Ovary (tissue), 9 donors: ENCODE measurements around the gene SLC24A1. TPM values are rescaled to one million over a fixed set of nuclear protein-coding genes. Genes with fewer than 3 reads are reported as not detected.

Source experiments
- DNase-seq, 5 donors: peaks; one replicate each; pipeline ENCODE4 v3.0.0-alpha.2; 2019 to 2020
- H3K27ac ChIP-seq, 2 donors: fragments of 200-600 bp; one replicate each; pipeline versions ENCODE4 v1.5.1 to v1.8.0; 2019 to 2022
- H3K27me3 ChIP-seq: fragments of 200-600 bp; one replicate; pipeline ENCODE4 v1.8.0; 2022
- H3K36me3 ChIP-seq: fragments of 200-600 bp; sonication (generic); one replicate; pipeline ENCODE4 v1.5.1; 2019
- H3K4me1 ChIP-seq: one replicate; pipeline ENCODE4 v1.8.1; 2013; ENCODE audit warnings: mild to moderate bottlenecking, moderate library complexity; ENCODE audit not compliant: insufficient read depth
- H3K4me3 ChIP-seq: fragments of 200-600 bp; sonication (generic); one replicate; pipeline ENCODE4 v1.5.1; 2017
- H3K9me3 ChIP-seq, 2 donors: fragments of 200-600 bp in 1 of 2; sonication (generic) in 1 of 2; one replicate each; pipeline versions ENCODE4 v1.5.1 to v1.8.1; 2013 to 2019; ENCODE audit warnings: mild to moderate bottlenecking in 1 of 2, moderate library complexity in 1 of 2
- CTCF ChIP-seq, 3 donors: fragments of 450-650 bp in 2 of 3; fragments of 200-600 bp in 1 of 3; IDR thresholded peaks; one replicate each; pipeline versions ENCODE4 v1.5.1 to v1.8.0; 2016 to 2022; ENCODE audit warnings: antibody characterized with exemption in 3 of 3, mild to moderate bottlenecking in 1 of 3
- EP300 ChIP-seq: sonication (generic); formaldehyde crosslinking; IDR thresholded peaks from one replicate; pipeline ENCODE4 v1.6.1; 2017; ENCODE audit warnings: antibody characterized with exemption
- POLR2A ChIP-seq: fragments of 450-650 bp; IDR thresholded peaks from one replicate; pipeline ENCODE4 v1.6.1; 2017; ENCODE audit warnings: antibody characterized with exemption, mild to moderate bottlenecking, moderate library complexity
- WGBS, 3 donors: extraction: QIAGEN DNeasy Blood & Tissue Kit in 1 of 3; methylation state at CpG; one replicate each; pipeline versions ENCODE4 v1.1.5 to v1.1.7; 2013 to 2017; 5-methylcytosine and 5-hydroxymethylcytosine counted together
- intact Hi-C, 4 donors: fragments of 100-400 bp; cut with DNase I; formaldehyde crosslinking; loops; one replicate each; pipeline versions ENCODE4 v1.11.0 to v1.15.1; 2022 to 2023
- polyA plus RNA-seq, 2 donors: library from polyadenylated mRNA; stranded (reverse); fragments of 200-250 nt in 1 of 2; fragments of 350-450 nt in 1 of 2; fragmentation: Illumina TruSeq in 1 of 2; extraction: RNeasy Lipid Tissue Mini Kit (QIAGEN cat#74804) in 1 of 2; gene quantifications; one replicate each; pipeline ENCODE4 v1.2.3, GENCODE V29; 2013 to 2014
- total RNA-seq, 7 donors: library from RNA; depleted of rRNA in 2 of 7; stranded (reverse); fragments of >200 nt in 2 of 7; fragmentation: NEBNext Ultra II Directional in 3 of 7; extraction: Animal tissue kit (Norgen Biotek cat#: 25700) in 3 of 7; gene quantifications; one replicate each; pipeline versions ENCODE4 v1.1.0 to v1.2.4, GENCODE V29; 2016 to 2023
- donor health status: DM: no; HTN: no; CAD: no; lungs with moderate emphysema.
- donor health status: DM: no; HTN: no; CAD: no.
- donor health status: Bipolar disorder and iron deficiency.
- donor health status: DM: yes; HTN: yes; CAD: no.
- donor health status: DM: no; HTN: no; CAD: no.
- donor health status: DM: yes; HTN: yes; CAD: no.

The SLC24A1 gene
- total and polyA plus RNA-seq, 9 donors, result 4.5 to 17.4 (median 11.3) TPM

- no peaks in the 10 kb centered on the region for H3K36me3 ChIP-seq
- 60 to 65% (median 61%) methylated on average over 3 of the region's 3 CpGs for WGBS, 3 donors
- intact Hi-C loops, result no loop called here
- no peak for DNase-seq
- peaks cover 2% of the 10 kb centered on the region for H3K4me1 ChIP-seq
- no peak overlapping the region for H3K27ac ChIP-seq
- no peaks in the 10 kb centered on the region for H3K9me3 ChIP-seq
- no peaks in the 10 kb centered on the region for H3K27me3 ChIP-seq
- TF ChIP-seq CTCF (IDR thresholded peaks at IDR 0.05) (no peak), POLR2A (no peak), EP300 (no peak)
- no peak overlapping the region for H3K4me3 ChIP-seq
These were observed 7.8 kb downstream of the SLC24A1 start for GRCh38 chr15:65629548-65629947.

GRCh38 chr15:65630760-65631159 is 9.0 kb downstream of the SLC24A1 start:
- H3K4me3 ChIP-seq, result no peak overlapping the region
- DNase-seq, result no peak
- TF ChIP-seq CTCF (IDR thresholded peaks at IDR 0.05) (no peak), POLR2A (no peak), EP300 (no peak)
- H3K36me3 ChIP-seq, result no peaks in the 10 kb centered on the region
- WGBS, 3 donors, result 96 to 98% (median 97%) methylated on average over 5 of the region's 5 CpGs
- no peaks in the 10 kb centered on the region for H3K9me3 ChIP-seq
- H3K27me3 ChIP-seq, result no peaks in the 10 kb centered on the region
- no peak overlapping the region for H3K27ac ChIP-seq
- intact Hi-C loops, result loop anchor here in 1 of 4 donors (10.0 kb wide), 1 partner anchor 654 kb away; no protein-coding TSS in a partner anchor
- H3K4me1 ChIP-seq, result peaks cover 2% of the 10 kb centered on the region

- 97 to 98% (median 98%) methylated on average over 6 of the region's 6 CpGs for WGBS, 3 donors
- intact Hi-C loops, result loop anchor here in 1 of 4 donors (10.0 kb wide), 1 partner anchor 653 kb away; no protein-coding TSS in a partner anchor
- Histone ChIP-seq H3K36me3 (no peaks in the 10 kb centered on the region), H3K27ac (no peak overlapping the region), H3K4me1 (peaks cover 2% of the 10 kb centered on the region), H3K27me3 (no peaks in the 10 kb centered on the region), H3K4me3 (no peak overlapping the region), H3K9me3 (no peaks in the 10 kb centered on the region)
- no peak for DNase-seq
- TF ChIP-seq POLR2A (no peak), EP300 (no peak), CTCF (IDR thresholded peaks at IDR 0.05) (no peak)
These were observed 9.8 kb downstream of the SLC24A1 start for GRCh38 chr15:65631503-65631902.

GRCh38 chr15:65632780-65633375 is 11.1 kb downstream of the SLC24A1 start:
- H3K27ac ChIP-seq, result no peak overlapping the region
- TF ChIP-seq POLR2A, result no peak
- TF ChIP-seq EP300, result no peak
- no peak for TF ChIP-seq CTCF (IDR thresholded peaks at IDR 0.05)
- intact Hi-C loops, result loop anchor here in 1 of 4 donors (10.0 kb wide), 1 partner anchor 652 kb away; no protein-coding TSS in a partner anchor

More at GRCh38 chr15:65632780-65633375, 11.1 kb downstream of the SLC24A1 start:
- H3K9me3 ChIP-seq, result no peaks in the 10 kb centered on the region
- DNase-seq, result no peak
- peaks cover 2% of the 10 kb centered on the region for H3K4me1 ChIP-seq
- WGBS, 3 donors, result 13 to 33% (median 27%) methylated on average over 4 of the region's 4 CpGs
- no peaks in the 10 kb centered on the region for H3K27me3 ChIP-seq
- H3K4me3 ChIP-seq, result no peak overlapping the region
- no peaks in the 10 kb centered on the region for H3K36me3 ChIP-seq
